OCI-LY7 (cell line): Measurements from ENCODE around the gene COP1. TPM values are rescaled to one million over a fixed set of nuclear protein-coding genes. Genes with fewer than 3 reads are reported as not detected.
A peak's percentile ranks its signal among the peaks of the same experiment; 100 is the strongest.

Source experiments
- BruUV-seq: library from RNA; stranded (reverse); fragments of 400-500 nt; replicated peaks from 2 replicates; lab custom pipeline; 2021; lab: Mats Ljungman, UMichigan
- CTCF ChIA-PET: fragments of 300-600 bp; sonication (Branson Sonifier 250); formaldehyde crosslinking; loops from one replicate; lab custom pipeline; 2022; ENCODE audit warnings: antibody characterized with exemption; ENCODE audit not compliant: unreplicated experiment; lab: Charles Lee
- POLR2A ChIA-PET: fragments of 300-600 bp; sonication (Branson Sonifier 250); formaldehyde crosslinking; loops from one replicate; lab custom pipeline; 2022; ENCODE audit warnings: antibody characterized with exemption; lab: Charles Lee
- DNase-seq: peaks from one replicate; pipeline ENCODE4 v3.0.0-alpha.2; 2015; ENCODE audit warnings: low spot score
- H2AFZ ChIP-seq: fragments of 200-600 bp; sonication (generic), shearing (Covaris generic); 2 replicates; pipeline ENCODE4 v1.6.1; 2014; ENCODE audit warnings: mild to moderate bottlenecking, antibody characterized with exemption, low read length, moderate library complexity
- H3K27ac ChIP-seq: fragments of 200-600 bp; sonication (generic); 2 replicates; pipeline ENCODE4 v1.5.1; 2014; ENCODE audit warnings: mixed run types, low read depth, mild to moderate bottlenecking, moderate library complexity, low read length, inconsistent platforms; ENCODE audit not compliant: poor library complexity, severe bottlenecking
- H3K36me3 ChIP-seq: fragments of 200-600 bp; sonication (generic); 2 replicates; pipeline ENCODE4 v1.6.1; 2014; ENCODE audit warnings: mild to moderate bottlenecking, antibody characterized with exemption, low read length, moderate library complexity, mixed read lengths; ENCODE audit not compliant: insufficient read depth
- H3K4me1 ChIP-seq: fragments of 200-600 bp; sonication (generic); 2 replicates; pipeline ENCODE4 v1.5.1; 2014; ENCODE audit warnings: mild to moderate bottlenecking, low read length; ENCODE audit not compliant: insufficient read depth, poor library complexity, severe bottlenecking
- H3K4me2 ChIP-seq: fragments of 200-600 bp; sonication (generic); 2 replicates; pipeline ENCODE4 v1.6.1; 2014; ENCODE audit warnings: mild to moderate bottlenecking, low read length
- H3K4me3 ChIP-seq: fragments of 200-600 bp; sonication (generic); 2 replicates; pipeline ENCODE4 v1.5.1; 2014; ENCODE audit warnings: mild to moderate bottlenecking, low read depth, low read length; ENCODE audit not compliant: poor library complexity, severe bottlenecking
- H3K79me2 ChIP-seq: fragments of 200-600 bp; sonication (generic); 2 replicates; pipeline ENCODE4 v1.6.1; 2016; ENCODE audit warnings: low read depth, mild to moderate bottlenecking, low read length, moderate library complexity, mixed read lengths; ENCODE audit not compliant: insufficient read depth
- H3K9me2 ChIP-seq: fragments of 200-600 bp; sonication (generic); 2 replicates; pipeline ENCODE4 v1.6.1; 2016; ENCODE audit warnings: mild to moderate bottlenecking, low read length, mixed read lengths; ENCODE audit not compliant: insufficient read depth
- H3K9me3 ChIP-seq: fragments of 200-600 bp; sonication (generic); 2 replicates; pipeline ENCODE4 v1.6.1; 2014; ENCODE audit warnings: mild to moderate bottlenecking, mixed run types, low read length, mixed read lengths
- H4K20me1 ChIP-seq: fragments of 200-600 bp; sonication (generic); 2 replicates; pipeline ENCODE4 v1.6.1; 2014; ENCODE audit warnings: mild to moderate bottlenecking, antibody characterized with exemption, low read length, moderate library complexity, mixed read lengths; ENCODE audit not compliant: insufficient read depth
- EZH2phosphoT487 ChIP-seq: fragments of 200-600 bp; sonication (generic); IDR thresholded peaks from 2 replicates; pipeline ENCODE4 v1.6.1; 2018; ENCODE audit warnings: low read depth, borderline replicate concordance, mild to moderate bottlenecking, mixed run types, antibody characterized with exemption, low read length, moderate library complexity, mixed read lengths
- intact Hi-C: fragments of 100-400 bp; cut with micrococcal nuclease; formaldehyde crosslinking; loops from one replicate; pipeline ENCODE4 v1.10.0; 2022; ENCODE audit not compliant: unreplicated experiment
- total RNA-seq, 2 experiments: library from RNA; depleted of rRNA in 1 of 2; stranded (reverse); fragments of >200 nt in 1 of 2; shearing (Covaris generic) in 1 of 2; gene quantifications; 2 replicates each; pipeline ENCODE4 v1.2.3, GENCODE V29; 2014 to 2022
- TF ChIP-seq, protein P1 (sequence below): fragments of 200-600 bp; sonication (generic); conservative IDR thresholded peaks from 2 replicates; pipeline ENCODE4 v1.5.1; 2014; ENCODE audit warnings: mild to moderate bottlenecking, antibody characterized with exemption, low read length, moderate library complexity, mixed read lengths

The COP1 gene
- total RNA-seq, 2 experiments from 2014 or later = 75.2 to 76.9 TPM

DNA sequence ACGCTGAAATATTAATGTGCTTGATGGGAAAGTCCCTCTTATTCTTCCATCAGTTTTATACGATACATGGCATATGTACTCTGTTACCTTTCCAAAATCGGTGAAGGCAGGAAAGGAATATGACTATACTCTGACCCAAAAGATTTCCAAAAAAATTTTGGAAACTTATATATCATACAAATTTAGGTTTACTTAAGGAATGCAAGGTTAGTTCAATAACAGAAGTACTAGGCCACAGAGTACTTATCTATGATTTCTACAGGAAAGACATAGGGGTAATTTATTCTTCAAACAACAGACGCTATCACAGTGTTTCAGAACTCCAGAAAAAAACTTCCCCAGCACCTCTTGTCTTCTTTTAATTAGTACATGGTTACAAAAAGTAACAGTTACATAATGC is 84.8 kb downstream of the COP1 start:
- intact Hi-C loops = no loop called here
- Histone ChIP-seq H3K4me1 (no peaks in the 10 kb centered on the region), H3K27ac (no peak overlapping the region), H3K4me3 (no peak overlapping the region), H4K20me1 (no peaks in the 10 kb centered on the region), H3K9me2 (no peaks in the 10 kb centered on the region), H3K36me3 (peaks cover 60% of the 10 kb centered on the region), H3K4me2 (no peak overlapping the region), H3K79me2 (peaks cover 10% of the 10 kb centered on the region; the same call in 1 of the 2 replicates), H3K9me3 (peaks cover 17% of the 10 kb centered on the region; the same call in 1 of the 2 replicates), H2AFZ (no peak overlapping the region)
- DNase-seq = no peak
- CTCF ChIA-PET = no interaction called here
- TF ChIP-seq, protein P1, sequence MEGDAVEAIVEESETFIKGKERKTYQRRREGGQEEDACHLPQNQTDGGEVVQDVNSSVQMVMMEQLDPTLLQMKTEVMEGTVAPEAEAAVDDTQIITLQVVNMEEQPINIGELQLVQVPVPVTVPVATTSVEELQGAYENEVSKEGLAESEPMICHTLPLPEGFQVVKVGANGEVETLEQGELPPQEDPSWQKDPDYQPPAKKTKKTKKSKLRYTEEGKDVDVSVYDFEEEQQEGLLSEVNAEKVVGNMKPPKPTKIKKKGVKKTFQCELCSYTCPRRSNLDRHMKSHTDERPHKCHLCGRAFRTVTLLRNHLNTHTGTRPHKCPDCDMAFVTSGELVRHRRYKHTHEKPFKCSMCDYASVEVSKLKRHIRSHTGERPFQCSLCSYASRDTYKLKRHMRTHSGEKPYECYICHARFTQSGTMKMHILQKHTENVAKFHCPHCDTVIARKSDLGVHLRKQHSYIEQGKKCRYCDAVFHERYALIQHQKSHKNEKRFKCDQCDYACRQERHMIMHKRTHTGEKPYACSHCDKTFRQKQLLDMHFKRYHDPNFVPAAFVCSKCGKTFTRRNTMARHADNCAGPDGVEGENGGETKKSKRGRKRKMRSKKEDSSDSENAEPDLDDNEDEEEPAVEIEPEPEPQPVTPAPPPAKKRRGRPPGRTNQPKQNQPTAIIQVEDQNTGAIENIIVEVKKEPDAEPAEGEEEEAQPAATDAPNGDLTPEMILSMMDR = no peak
- TF ChIP-seq EZH2phosphoT487 = no peak
- POLR2A ChIA-PET = no interaction called here
- BruUV-seq = no TSS peak

GRCh38 chr1:176119549-176119948 is 87.5 kb downstream of the COP1 start:
- peaks cover 10% of the 10 kb centered on the region; the same call in 1 of the 2 replicates for H3K79me2 ChIP-seq
- H3K4me3 ChIP-seq = no peak overlapping the region
- no peaks in the 10 kb centered on the region for H3K4me1 ChIP-seq
- DNase-seq = peak; percentile 49
- intact Hi-C loops = loop anchor here (1.0 kb wide), 1 partner anchor 88 kb away; the partner anchor contains the start of gene COP1
- peaks cover 17% of the 10 kb centered on the region; the same call in 1 of the 2 replicates for H3K9me3 ChIP-seq
- no peak overlapping the region for H3K27ac ChIP-seq
- H2AFZ ChIP-seq = no peak overlapping the region
- H3K4me2 ChIP-seq = no peak overlapping the region
- peaks cover 62% of the 10 kb centered on the region for H3K36me3 ChIP-seq
- no peaks in the 10 kb centered on the region for H4K20me1 ChIP-seq
- ChIA-PET CTCF (no interaction called here), POLR2A (interaction anchor here (1.3 kb wide), 1 partner anchor 84 kb away, joined by 3 read pairs; no protein-coding TSS in a partner anchor)
- no peaks in the 10 kb centered on the region for H3K9me2 ChIP-seq
- BruUV-seq = no TSS peak
- TF ChIP-seq EZH2phosphoT487 = no peak
- TF ChIP-seq, protein P1 = peak; percentile 85

DNA sequence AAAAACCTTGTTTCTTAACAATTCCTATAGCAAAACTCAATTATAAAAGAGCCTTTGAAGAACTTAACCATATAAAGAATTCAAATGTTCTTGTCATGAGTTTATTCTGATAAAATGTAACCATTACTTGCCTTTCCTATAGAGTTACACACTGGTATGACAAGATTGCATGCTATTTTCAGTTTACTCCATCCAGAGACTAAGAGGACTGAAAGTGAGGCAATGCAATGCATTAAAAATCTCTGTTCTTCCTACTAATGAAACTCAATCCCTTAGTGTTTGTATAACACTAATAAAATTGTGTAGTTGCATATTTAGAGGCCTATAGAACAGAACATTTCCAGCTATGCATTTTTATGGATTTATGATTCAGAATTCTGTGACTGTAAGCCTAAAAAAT is 88.1 kb downstream of the COP1 start:
- H2AFZ ChIP-seq = no peak overlapping the region
- no peaks in the 10 kb centered on the region for H3K4me1 ChIP-seq
- POLR2A ChIA-PET = no interaction called here
- no peak for DNase-seq
- H3K79me2 ChIP-seq = peaks cover 10% of the 10 kb centered on the region; the same call in 1 of the 2 replicates
- no peaks in the 10 kb centered on the region for H4K20me1 ChIP-seq
- H3K9me3 ChIP-seq = peaks cover 17% of the 10 kb centered on the region; the same call in 1 of the 2 replicates
- H3K9me2 ChIP-seq = no peaks in the 10 kb centered on the region
- no peak for TF ChIP-seq EZH2phosphoT487
- TF ChIP-seq, protein P1 = no peak
- H3K36me3 ChIP-seq = peaks cover 67% of the 10 kb centered on the region
- no TSS peak for BruUV-seq
- intact Hi-C loops = loop anchor here (1.0 kb wide), 1 partner anchor 88 kb away; the partner anchor contains the start of gene COP1
- no peak overlapping the region for H3K27ac ChIP-seq
- CTCF ChIA-PET = no interaction called here
- no peak overlapping the region for H3K4me2 ChIP-seq
- no peak overlapping the region for H3K4me3 ChIP-seq
